Gastroesophageal sphincter (tissue), 3 donors: Measurements from ENCODE around the gene CAMKMT.

Experiments
- CTCF ChIP-seq, 4 experiments: fragments of 200-600 bp in 2 of 4; fragments of 450-650 bp in 2 of 4; sonication (generic) in 1 of 4; IDR thresholded peaks; one replicate each; pipeline ENCODE4 v1.5.1; 2017 to 2019; ENCODE audit warnings: antibody characterized with exemption in 4 of 4, mild to moderate bottlenecking in 2 of 4, moderate library complexity in 2 of 4
- POLR2A ChIP-seq, 2 donors: fragments of 450-650 bp; IDR thresholded peaks; one replicate each; pipeline ENCODE4 v1.6.1; 2017; ENCODE audit warnings: antibody characterized with exemption in 2 of 2, mild to moderate bottlenecking in 2 of 2, moderate library complexity in 1 of 2
- POLR2AphosphoS5 ChIP-seq: sonication (generic); formaldehyde crosslinking; IDR thresholded peaks from one replicate; pipeline ENCODE4 v1.6.1; 2017; ENCODE audit warnings: antibody characterized with exemption

- TF ChIP-seq POLR2A (IDR thresholded peaks at IDR 0.05), result no peak
- TF ChIP-seq CTCF (IDR thresholded peaks at IDR 0.05), result no peak
- no peak for TF ChIP-seq POLR2AphosphoS5
These were observed 134.4 kb downstream of the CAMKMT start for GRCh38 chr2:44496130-44496529.
